Smooth muscle cell (in vitro differentiated cells): ENCODE data around the gene SERGEF. TPM values are rescaled to one million over a fixed set of nuclear protein-coding genes. Genes with fewer than 3 reads are reported as not detected.

Experiments
- DNase-seq: peaks from one replicate; lab custom pipeline; 2025; ENCODE audit not compliant: unreplicated experiment; lab: John Stamatoyannopoulos, UW
- H2AFZ ChIP-seq: fragments of 200-600 bp; sonication (generic); 2 replicates; pipeline ENCODE4 v1.6.0; 2016; ENCODE audit warnings: antibody characterized with exemption, low read depth, mild to moderate bottlenecking
- H3F3A ChIP-seq: fragments of 200-600 bp; sonication (generic); 2 replicates; pipeline ENCODE4 v1.6.0; 2017; ENCODE audit warnings: antibody characterized with exemption, low read depth
- H3K27ac ChIP-seq: fragments of 200-600 bp; sonication (generic); 2 replicates; pipeline ENCODE4 v1.5.1; 2016; ENCODE audit warnings: low read depth, mild to moderate bottlenecking
- H3K27me3 ChIP-seq: fragments of 200-600 bp; sonication (generic); 2 replicates; pipeline ENCODE4 v1.6.1; 2016; ENCODE audit warnings: low read depth, mild to moderate bottlenecking
- H3K36me3 ChIP-seq: fragments of 200-600 bp; sonication (generic); 2 replicates; pipeline ENCODE4 v1.5.1; 2016; ENCODE audit warnings: low read depth
- H3K4me1 ChIP-seq: fragments of 200-600 bp; sonication (generic); 2 replicates; pipeline ENCODE4 v1.5.1; 2016; ENCODE audit warnings: low read depth
- H3K4me2 ChIP-seq: fragments of 200-600 bp; sonication (generic); 2 replicates; pipeline ENCODE4 v1.6.0; 2016; ENCODE audit warnings: mild to moderate bottlenecking
- H3K4me3 ChIP-seq: fragments of 200-600 bp; sonication (generic); 2 replicates; pipeline ENCODE4 v1.5.1; 2016; ENCODE audit warnings: mild to moderate bottlenecking
- H3K79me2 ChIP-seq: fragments of 200-600 bp; sonication (generic); 2 replicates; pipeline ENCODE4 v1.6.0; 2016; ENCODE audit warnings: low read depth, mild to moderate bottlenecking
- H3K9ac ChIP-seq: fragments of 200-600 bp; sonication (generic); 2 replicates; pipeline ENCODE4 v1.6.0; 2016; ENCODE audit warnings: low read depth
- H3K9me3 ChIP-seq: fragments of 200-600 bp; sonication (generic); replicated peaks from 2 replicates; pipeline ENCODE4 v1.5.1; 2016; ENCODE audit warnings: low read depth
- H4K20me1 ChIP-seq: fragments of 200-600 bp; sonication (generic); 2 replicates; pipeline ENCODE4 v1.6.0; 2016; ENCODE audit warnings: low read depth
- WGBS: methylation state at CpG from one replicate; pipeline ENCODE4 v1.1.7; 2016; ENCODE audit warnings: low lambda C conversion rate; 5-methylcytosine and 5-hydroxymethylcytosine counted together
- polyA plus RNA-seq: library from polyadenylated mRNA; unstranded; fragments of >200 nt; fragmentation: Nextera tagmentation; extraction: Ambion mirVana; gene quantifications from 2 replicates; pipeline ENCODE4 v1.2.1, GENCODE V29; 2016
- total RNA-seq: library from RNA; depleted of rRNA; stranded (reverse); fragments of >200 nt; gene quantifications from 2 replicates; pipeline ENCODE4 v1.2.3, GENCODE V29; 2014
- TF ChIP-seq, protein P1 (sequence below): fragments of 200-600 bp; sonication (generic); IDR thresholded peaks from 2 replicates; pipeline ENCODE4 v1.5.1; 2017; ENCODE audit warnings: borderline replicate concordance, mild to moderate bottlenecking, antibody characterized with exemption; ENCODE audit not compliant: insufficient read depth, poor library complexity, severe bottlenecking

SERGEF gene
- total and polyA plus RNA-seq, 2 experiments from 2014 or later = 4.9 to 7.4 TPM

DNA sequence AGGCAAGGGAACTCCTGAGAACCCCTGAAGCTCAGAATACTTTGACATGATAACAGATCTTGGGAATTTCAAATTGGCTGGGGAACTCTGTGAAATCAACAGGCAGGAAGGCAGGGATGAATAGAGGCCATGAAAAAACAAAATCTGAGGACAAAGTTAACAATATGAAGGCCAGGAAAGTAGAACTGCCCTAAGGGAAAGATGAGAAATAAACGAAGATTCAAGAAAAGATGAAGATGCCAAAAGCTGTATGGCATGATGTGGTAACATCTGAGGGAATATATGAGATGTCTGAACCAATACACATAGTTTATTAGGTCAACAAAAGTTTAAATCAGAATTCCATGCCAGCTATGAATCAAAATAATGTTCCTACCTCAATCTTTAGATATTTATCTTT lies 25.0 kb downstream of the SERGEF start:
- TF ChIP-seq, protein P1, sequence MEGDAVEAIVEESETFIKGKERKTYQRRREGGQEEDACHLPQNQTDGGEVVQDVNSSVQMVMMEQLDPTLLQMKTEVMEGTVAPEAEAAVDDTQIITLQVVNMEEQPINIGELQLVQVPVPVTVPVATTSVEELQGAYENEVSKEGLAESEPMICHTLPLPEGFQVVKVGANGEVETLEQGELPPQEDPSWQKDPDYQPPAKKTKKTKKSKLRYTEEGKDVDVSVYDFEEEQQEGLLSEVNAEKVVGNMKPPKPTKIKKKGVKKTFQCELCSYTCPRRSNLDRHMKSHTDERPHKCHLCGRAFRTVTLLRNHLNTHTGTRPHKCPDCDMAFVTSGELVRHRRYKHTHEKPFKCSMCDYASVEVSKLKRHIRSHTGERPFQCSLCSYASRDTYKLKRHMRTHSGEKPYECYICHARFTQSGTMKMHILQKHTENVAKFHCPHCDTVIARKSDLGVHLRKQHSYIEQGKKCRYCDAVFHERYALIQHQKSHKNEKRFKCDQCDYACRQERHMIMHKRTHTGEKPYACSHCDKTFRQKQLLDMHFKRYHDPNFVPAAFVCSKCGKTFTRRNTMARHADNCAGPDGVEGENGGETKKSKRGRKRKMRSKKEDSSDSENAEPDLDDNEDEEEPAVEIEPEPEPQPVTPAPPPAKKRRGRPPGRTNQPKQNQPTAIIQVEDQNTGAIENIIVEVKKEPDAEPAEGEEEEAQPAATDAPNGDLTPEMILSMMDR = no peak
- Histone ChIP-seq H4K20me1 (no peaks in the 10 kb centered on the region), H3K4me1 (no peaks in the 10 kb centered on the region), H3K9me3 (no peaks in the 10 kb centered on the region), H3F3A (no peaks in the 10 kb centered on the region), H3K4me3 (no peak overlapping the region), H3K27ac (no peak overlapping the region), H3K4me2 (no peak overlapping the region), H3K36me3 (no peaks in the 10 kb centered on the region), H2AFZ (no peak overlapping the region), H3K9ac (no peak overlapping the region), H3K79me2 (no peaks in the 10 kb centered on the region), H3K27me3 (no peaks in the 10 kb centered on the region)
- 76% methylated on average over 1 of the region's 1 CpG for WGBS
- no peak for DNase-seq

DNA sequence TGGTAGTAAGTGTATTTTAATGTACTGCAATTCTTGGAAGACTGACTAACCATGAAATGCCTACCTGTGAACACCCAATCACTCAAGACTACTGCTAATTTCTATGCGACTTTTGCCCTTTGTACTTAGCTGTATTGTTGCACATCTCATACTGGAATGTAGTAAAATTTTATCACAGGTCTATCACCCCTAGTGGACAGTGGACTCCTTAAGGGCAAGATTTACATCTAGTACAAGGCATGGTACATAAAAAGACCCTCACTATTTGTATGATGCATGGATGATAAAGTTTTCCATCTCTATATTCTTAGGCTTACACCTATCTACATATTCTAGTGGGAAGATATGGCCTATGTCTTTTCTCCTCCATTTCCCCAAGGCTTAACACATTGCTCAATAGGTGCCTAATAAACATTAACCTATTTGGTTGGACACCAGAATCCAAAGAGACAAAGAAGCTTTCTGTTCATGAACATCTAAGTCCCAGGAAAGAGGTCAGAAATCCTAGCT lies 26.1 kb downstream of the SERGEF start:
- H3K4me2 ChIP-seq = no peak overlapping the region
- no peaks in the 10 kb centered on the region for H3K4me1 ChIP-seq
- no peaks in the 10 kb centered on the region for H3F3A ChIP-seq
- no peaks in the 10 kb centered on the region for H4K20me1 ChIP-seq
- WGBS = 97% methylated on average over 1 of the region's 1 CpG
- no peak for DNase-seq
- no peaks in the 10 kb centered on the region for H3K79me2 ChIP-seq
- H3K4me3 ChIP-seq = no peak overlapping the region
- no peaks in the 10 kb centered on the region for H3K27me3 ChIP-seq
- no peaks in the 10 kb centered on the region for H3K9me3 ChIP-seq
- no peak overlapping the region for H3K27ac ChIP-seq
- TF ChIP-seq, protein P1 = no peak
- H3K36me3 ChIP-seq = no peaks in the 10 kb centered on the region
- H2AFZ ChIP-seq = no peak overlapping the region
- no peak overlapping the region for H3K9ac ChIP-seq

DNA sequence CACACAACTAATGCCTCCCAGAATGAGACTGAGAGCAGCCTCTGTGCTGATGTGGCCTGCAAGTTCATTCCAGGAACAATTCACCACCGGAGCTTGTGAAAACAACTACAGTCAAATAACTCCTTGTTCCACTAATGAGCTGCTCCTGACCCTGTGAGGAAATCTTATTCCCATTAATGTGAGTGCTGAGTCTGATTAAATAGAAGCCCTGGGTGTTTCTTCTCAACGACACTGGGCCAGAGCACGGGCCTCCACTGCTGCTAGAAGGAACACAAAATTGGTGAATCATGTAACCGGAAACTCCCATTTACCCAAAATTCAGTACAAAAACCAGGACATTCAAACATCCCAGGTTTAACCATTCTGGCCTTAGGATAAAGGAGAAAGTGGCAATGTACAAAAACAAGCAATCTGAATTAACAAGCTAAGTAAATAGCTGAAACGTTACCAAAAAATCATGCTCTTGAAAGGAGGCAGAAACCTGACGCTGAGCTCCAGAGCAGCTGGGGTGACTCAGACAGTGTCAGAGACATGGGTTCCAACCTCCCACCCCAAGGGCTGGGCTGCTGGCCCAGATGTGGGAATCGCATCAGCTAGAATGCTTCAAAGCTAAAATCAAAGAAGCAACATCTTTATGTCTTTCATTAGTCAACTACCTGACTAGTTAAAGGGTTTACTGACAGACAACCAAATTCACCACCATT lies 26.7 kb downstream of the SERGEF start:
- H3K4me2 ChIP-seq = no peak overlapping the region
- H3K27me3 ChIP-seq = no peaks in the 10 kb centered on the region
- TF ChIP-seq, protein P1 = no peak
- DNase-seq = no peak
- no peak overlapping the region for H2AFZ ChIP-seq
- no peaks in the 10 kb centered on the region for H3F3A ChIP-seq
- no peaks in the 10 kb centered on the region for H3K9me3 ChIP-seq
- WGBS = 76% methylated on average over 7 of the region's 7 CpGs
- no peaks in the 10 kb centered on the region for H4K20me1 ChIP-seq
- no peaks in the 10 kb centered on the region for H3K79me2 ChIP-seq
- no peak overlapping the region for H3K27ac ChIP-seq
- no peak overlapping the region for H3K4me3 ChIP-seq
- no peak overlapping the region for H3K9ac ChIP-seq
- no peaks in the 10 kb centered on the region for H3K36me3 ChIP-seq
- no peaks in the 10 kb centered on the region for H3K4me1 ChIP-seq

DNA sequence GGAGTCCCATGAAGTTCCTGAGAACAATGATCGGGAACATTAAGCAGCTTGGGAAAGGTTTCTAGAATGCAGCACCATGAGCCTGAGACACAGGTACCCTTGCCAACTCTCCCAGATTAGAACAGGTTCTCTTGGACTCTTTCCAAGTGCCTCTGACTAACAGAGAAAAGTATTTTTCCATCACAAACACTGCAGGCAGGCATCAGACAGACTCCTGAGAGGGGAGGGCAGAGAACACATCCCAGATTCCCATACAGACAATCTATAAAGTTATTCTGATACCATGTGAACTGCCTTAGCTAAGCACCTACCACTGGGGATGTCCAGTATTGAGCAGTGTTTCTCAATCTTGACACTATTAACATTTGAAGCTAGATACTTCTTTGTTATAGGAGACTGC lies 27.3 kb downstream of the SERGEF start:
- Histone ChIP-seq H3K27me3 (no peaks in the 10 kb centered on the region), H3K9me3 (no peaks in the 10 kb centered on the region), H2AFZ (no peak overlapping the region), H3K36me3 (no peaks in the 10 kb centered on the region), H4K20me1 (no peaks in the 10 kb centered on the region), H3K4me2 (no peak overlapping the region), H3K9ac (no peak overlapping the region), H3K4me1 (no peaks in the 10 kb centered on the region), H3F3A (no peaks in the 10 kb centered on the region), H3K4me3 (no peak overlapping the region), H3K27ac (no peak overlapping the region), H3K79me2 (no peaks in the 10 kb centered on the region)
- no peak for DNase-seq
- TF ChIP-seq, protein P1 = no peak
- WGBS = 96% methylated on average over 1 of the region's 1 CpG
